Activated naive CD4-positive, alpha-beta T cell treated with anti-CD3 and anti-CD28 coated beads, Interleukin-2, amount 10 ng/mL, durations not matched to agents 7 days and 5 days (primary cell): Measurements from ENCODE around the gene KDM8.

ENCODE experiments used
- CTCF ChIA-PET: fragments of 350-600 bp; sonication (Branson Sonifier 250); formaldehyde crosslinking; loops from one replicate; lab custom pipeline; 2021; ENCODE audit warnings: antibody characterized with exemption; lab: Charles Lee
- DNase-seq: peaks from one replicate; pipeline ENCODE4 v3.0.0-alpha.2; 2020
- H3K27ac Mint-ChIP-seq: one replicate; pipeline ENCODE4 v1.8.0; 2021; ENCODE audit warnings: mild to moderate bottlenecking, moderate library complexity, mixed read lengths
- H3K27me3 Mint-ChIP-seq: one replicate; pipeline ENCODE4 v1.8.0; 2021; ENCODE audit warnings: mild to moderate bottlenecking, mixed read lengths
- H3K36me3 Mint-ChIP-seq: one replicate; pipeline ENCODE4 v1.8.0; 2021; ENCODE audit warnings: mixed read lengths
- H3K4me1 Mint-ChIP-seq: one replicate; pipeline ENCODE4 v1.8.0; 2021; ENCODE audit warnings: mixed read lengths
- H3K4me3 Mint-ChIP-seq: one replicate; pipeline ENCODE4 v1.8.0; 2021; ENCODE audit warnings: mild to moderate bottlenecking, moderate library complexity, mixed read lengths
- H3K9me3 Mint-ChIP-seq: one replicate; pipeline ENCODE4 v1.8.0; 2021; ENCODE audit warnings: mixed read lengths

KDM8 gene

DNA sequence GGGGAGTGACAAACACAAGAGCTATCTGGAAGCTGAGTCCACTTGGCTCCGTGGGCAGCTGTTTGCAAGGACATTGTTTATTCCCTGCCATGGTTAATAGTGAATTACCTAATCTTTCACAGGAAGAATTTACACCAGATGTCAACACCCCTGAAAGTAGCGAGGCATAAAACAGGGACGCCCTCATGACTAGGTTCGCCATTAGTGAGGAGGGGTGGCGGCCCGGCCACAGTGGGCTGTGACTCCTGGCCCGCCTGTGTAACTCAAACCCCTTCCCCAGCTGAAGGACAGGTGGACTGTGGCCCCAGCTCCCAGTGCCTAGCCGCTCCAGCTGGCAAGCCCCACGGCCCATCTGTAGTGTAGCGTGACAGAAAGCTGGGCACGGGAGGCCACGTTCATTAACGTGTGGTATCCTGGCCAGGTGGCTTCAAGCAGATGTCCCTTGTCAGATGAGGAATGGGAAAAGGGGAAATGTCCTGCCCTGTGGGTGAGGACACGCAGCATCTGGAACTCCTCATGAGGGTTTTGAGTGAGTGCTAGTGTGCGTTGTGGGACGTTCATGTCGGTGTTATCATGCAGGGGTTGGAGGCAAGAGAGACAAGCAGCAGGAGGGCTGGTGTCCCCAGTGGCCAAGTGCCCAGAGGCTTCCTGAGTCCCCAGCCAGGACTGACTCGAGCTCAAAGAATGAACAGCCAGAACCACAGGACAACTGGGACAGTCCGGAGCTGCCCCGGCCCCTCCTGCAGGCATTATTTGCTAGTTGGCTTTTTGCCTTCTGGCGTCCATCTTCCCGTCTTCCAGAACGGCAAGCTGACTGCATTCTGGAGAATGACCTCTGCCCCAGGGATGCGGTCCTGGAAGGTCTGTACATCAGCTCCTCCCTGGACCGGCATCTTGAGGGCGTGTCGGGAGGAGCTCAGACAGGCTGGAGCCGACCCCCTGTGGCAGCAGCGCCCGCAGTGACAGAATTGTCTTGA is 19.2 kb downstream of the KDM8 start:
- Mint-ChIP-seq H3K4me1 (peaks cover 28% of the 10 kb centered on the region), H3K9me3 (no peaks in the 10 kb centered on the region), H3K36me3 (peaks cover 45% of the 10 kb centered on the region), H3K27ac (peak overlapping the region; percentile 42), H3K4me3 (no peak overlapping the region), H3K27me3 (peaks cover 3% of the 10 kb centered on the region)
- CTCF ChIA-PET = interaction anchor here (0.7 to 1.6 kb wide), 8 partner anchors 8 to 146 kb away, joined by 3 to 5 read pairs (median 4); no protein-coding TSS in a partner anchor
- DNase-seq = no peak

DNA sequence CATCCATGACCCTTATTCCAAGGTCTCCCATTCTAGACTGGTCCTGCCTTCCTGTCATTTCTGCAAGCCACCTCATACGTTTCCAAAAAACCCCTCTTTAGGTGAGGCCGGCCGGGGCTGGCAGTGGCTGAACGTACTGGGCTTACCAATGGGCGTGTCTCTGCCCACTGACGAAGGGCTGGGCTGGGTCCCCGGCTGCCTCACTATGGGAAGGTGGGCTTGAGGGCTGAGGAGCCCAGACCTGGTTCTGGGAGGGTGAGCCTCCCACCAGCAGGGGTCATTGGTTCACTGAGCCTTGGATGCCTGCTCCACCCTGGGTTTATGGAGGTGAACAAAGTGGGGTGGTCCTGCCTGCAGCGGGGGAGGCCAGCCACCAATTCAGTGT is 19.9 kb downstream of the KDM8 start:
- Mint-ChIP-seq H3K27ac (no peak overlapping the region), H3K4me3 (no peak overlapping the region), H3K36me3 (peaks cover 48% of the 10 kb centered on the region), H3K4me1 (peaks cover 31% of the 10 kb centered on the region), H3K27me3 (peaks cover 3% of the 10 kb centered on the region), H3K9me3 (no peaks in the 10 kb centered on the region)
- CTCF ChIA-PET = interaction anchor here (0.7 to 1.6 kb wide), 4 partner anchors 42 to 145 kb away, joined by 3 to 4 read pairs (median 4); no protein-coding TSS in a partner anchor
- no peak for DNase-seq

DNA sequence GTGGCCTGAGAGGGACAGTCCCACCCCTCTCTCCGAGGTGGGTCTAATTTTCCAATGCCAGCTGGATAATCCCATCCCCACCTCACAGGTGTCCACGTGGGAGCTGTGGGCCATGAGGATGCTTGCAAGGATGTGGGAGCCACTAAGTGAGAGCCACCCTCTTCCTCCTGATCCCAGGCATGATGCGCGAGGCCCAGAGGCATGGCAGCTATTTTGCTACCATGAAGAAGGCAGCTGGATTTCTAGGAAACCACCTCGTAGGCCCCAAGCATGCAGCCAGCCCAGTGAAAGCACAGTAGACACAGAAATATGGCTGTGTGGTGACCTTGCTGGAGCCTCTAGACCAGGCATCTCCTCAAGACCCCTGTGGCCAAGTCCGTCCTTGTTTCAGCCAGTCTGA is 20.4 kb downstream of the KDM8 start:
- Mint-ChIP-seq H3K36me3 (peaks cover 47% of the 10 kb centered on the region), H3K4me3 (no peak overlapping the region), H3K4me1 (peaks cover 32% of the 10 kb centered on the region), H3K9me3 (no peaks in the 10 kb centered on the region), H3K27me3 (peaks cover 3% of the 10 kb centered on the region), H3K27ac (peak overlapping the region; percentile 34)
- DNase-seq = no peak
- CTCF ChIA-PET = interaction anchor here (1.4 to 1.6 kb wide), 2 partner anchors 43 to 44 kb away, joined by 4 read pairs; no protein-coding TSS in a partner anchor

DNA sequence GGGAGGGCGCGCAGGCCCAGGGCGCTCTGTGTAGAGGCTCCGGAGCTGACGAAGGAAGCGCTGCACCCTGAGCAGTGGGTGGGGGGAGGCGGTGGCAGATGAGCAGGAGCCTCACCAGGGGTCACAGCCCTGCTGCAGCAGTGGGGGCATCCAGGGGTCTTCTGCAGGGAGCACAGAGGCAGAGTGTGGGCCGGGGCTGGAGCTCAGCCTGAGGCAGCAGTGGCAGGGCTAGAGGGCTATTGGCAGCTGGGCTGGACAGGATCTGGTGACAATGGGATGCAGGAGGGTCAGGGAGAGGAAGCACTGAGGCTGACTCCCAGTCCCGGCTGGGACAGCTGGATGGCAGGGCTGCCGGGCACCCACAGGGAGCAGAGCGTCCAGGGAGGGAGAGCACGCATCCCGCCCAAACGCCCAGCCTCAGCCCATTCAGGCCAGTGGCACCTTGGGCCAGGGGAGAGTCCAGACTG is 21.0 kb downstream of the KDM8 start:
- Mint-ChIP-seq H3K36me3 (peaks cover 47% of the 10 kb centered on the region), H3K4me1 (peaks cover 38% of the 10 kb centered on the region), H3K9me3 (no peaks in the 10 kb centered on the region), H3K27ac (no peak overlapping the region), H3K27me3 (peaks cover 3% of the 10 kb centered on the region), H3K4me3 (no peak overlapping the region)
- no peak for DNase-seq
- CTCF ChIA-PET = interaction anchor here (2.4 kb wide), 1 partner anchor 44 kb away, joined by 15 read pairs; no protein-coding TSS in a partner anchor

DNA sequence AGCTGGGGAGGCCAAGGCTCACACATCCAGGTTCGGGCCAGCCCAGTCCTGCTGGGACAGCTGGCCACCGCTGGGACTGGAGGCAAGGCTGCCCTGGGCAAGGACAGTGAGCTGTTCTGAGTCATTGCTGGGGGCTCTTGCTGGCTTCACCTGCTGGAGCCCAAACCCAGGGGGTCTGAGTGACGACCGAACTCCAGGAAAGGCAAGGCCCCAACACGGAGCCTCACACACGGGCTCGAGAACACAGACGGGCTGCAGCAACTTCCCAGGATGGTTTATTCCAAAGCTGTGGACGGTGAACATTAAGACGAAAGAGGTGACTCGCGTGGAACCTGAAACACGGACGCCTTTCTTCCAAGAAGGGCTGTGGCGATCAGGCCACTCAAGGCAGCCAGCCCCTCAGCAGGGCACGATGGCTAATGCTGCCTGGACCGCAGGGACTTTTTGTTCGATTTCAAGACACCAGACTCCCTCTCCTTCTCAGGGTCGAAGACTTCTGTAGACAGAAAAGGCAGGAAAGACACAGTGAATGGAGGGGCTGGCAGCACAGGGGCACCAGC is 21.5 kb downstream of the KDM8 start:
- peaks cover 3% of the 10 kb centered on the region for H3K27me3 Mint-ChIP-seq
- H3K9me3 Mint-ChIP-seq = no peaks in the 10 kb centered on the region
- H3K4me1 Mint-ChIP-seq = peaks cover 44% of the 10 kb centered on the region
- no peak for DNase-seq
- no peak overlapping the region for H3K27ac Mint-ChIP-seq
- no peak overlapping the region for H3K4me3 Mint-ChIP-seq
- H3K36me3 Mint-ChIP-seq = peaks cover 49% of the 10 kb centered on the region
- CTCF ChIA-PET = interaction anchor here (2.4 kb wide), 1 partner anchor 45 kb away, joined by 15 read pairs; no protein-coding TSS in a partner anchor

DNA sequence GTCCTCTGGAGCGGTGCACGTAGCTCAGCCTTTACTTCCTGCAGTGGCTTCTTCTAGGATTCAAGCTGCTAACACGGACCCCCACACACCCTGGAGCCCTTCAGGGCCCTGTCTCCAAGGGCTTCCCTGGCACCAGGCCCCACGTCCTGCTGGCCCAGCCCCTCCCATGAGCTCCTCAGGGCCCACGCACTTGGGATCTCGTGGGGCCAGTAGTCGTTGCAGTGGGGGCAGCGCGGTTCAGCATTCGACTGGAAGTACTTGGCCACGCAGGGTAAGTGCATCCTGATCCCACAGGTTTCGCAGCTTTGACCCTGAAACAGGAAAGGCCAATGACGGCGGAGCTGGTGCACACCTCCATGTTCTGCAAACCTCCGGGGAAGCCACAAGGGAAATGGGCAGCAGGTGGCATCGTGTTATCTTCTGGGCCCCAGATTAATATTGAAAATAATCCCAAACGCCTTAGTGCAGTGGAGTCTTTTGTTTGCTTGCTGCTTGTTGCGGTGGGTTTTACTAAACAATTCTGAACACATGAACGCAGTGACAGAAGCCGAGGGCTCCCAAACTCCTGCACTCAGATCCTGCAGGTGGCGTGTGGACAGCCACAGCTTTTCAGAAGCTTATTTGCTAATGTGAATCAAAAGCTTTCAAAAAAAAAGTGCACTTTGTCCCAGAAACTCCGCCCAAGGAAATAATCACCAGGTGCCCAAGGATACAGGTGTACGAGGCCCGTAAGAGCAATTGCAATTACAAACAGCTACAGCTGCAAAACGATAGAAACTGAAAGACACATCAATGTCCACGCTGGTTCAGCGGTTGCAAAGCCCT is 22.4 kb downstream of the KDM8 start:
- Mint-ChIP-seq H3K9me3 (no peaks in the 10 kb centered on the region), H3K27me3 (peaks cover 3% of the 10 kb centered on the region), H3K4me1 (peaks cover 53% of the 10 kb centered on the region), H3K36me3 (peaks cover 48% of the 10 kb centered on the region), H3K4me3 (no peak overlapping the region), H3K27ac (peak overlapping the region; percentile 34)
- DNase-seq = no peak
- CTCF ChIA-PET = interaction anchor here (2.4 kb wide), 1 partner anchor 46 kb away, joined by 15 read pairs; no protein-coding TSS in a partner anchor

DNA sequence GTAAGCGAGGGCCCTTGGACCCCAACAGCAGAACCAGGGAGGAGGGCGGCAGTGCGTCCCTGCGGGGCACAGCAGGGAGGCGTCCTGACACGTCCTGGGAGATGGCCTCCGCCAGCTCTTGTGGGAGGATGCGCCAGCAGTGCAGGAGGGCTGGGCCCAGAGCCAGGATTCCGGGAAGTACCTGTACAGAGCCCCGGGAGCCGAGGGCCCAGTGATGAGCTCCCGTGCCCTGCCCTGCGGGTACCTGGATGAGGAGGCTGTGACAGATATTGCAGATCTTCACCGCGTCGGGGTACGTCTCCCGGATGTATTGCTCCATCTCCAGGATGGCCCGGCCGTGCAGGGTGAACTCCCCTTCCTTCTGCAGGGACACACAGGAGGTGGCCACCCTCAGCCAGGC is 23.1 kb downstream of the KDM8 start:
- peaks cover 50% of the 10 kb centered on the region for H3K36me3 Mint-ChIP-seq
- no peak overlapping the region for H3K4me3 Mint-ChIP-seq
- peaks cover 3% of the 10 kb centered on the region for H3K27me3 Mint-ChIP-seq
- DNase-seq = no peak
- H3K9me3 Mint-ChIP-seq = no peaks in the 10 kb centered on the region
- H3K27ac Mint-ChIP-seq = no peak overlapping the region
- H3K4me1 Mint-ChIP-seq = peaks cover 60% of the 10 kb centered on the region
- CTCF ChIA-PET = interaction anchor here (2.4 kb wide), 1 partner anchor 46 kb away, joined by 15 read pairs; no protein-coding TSS in a partner anchor

DNA sequence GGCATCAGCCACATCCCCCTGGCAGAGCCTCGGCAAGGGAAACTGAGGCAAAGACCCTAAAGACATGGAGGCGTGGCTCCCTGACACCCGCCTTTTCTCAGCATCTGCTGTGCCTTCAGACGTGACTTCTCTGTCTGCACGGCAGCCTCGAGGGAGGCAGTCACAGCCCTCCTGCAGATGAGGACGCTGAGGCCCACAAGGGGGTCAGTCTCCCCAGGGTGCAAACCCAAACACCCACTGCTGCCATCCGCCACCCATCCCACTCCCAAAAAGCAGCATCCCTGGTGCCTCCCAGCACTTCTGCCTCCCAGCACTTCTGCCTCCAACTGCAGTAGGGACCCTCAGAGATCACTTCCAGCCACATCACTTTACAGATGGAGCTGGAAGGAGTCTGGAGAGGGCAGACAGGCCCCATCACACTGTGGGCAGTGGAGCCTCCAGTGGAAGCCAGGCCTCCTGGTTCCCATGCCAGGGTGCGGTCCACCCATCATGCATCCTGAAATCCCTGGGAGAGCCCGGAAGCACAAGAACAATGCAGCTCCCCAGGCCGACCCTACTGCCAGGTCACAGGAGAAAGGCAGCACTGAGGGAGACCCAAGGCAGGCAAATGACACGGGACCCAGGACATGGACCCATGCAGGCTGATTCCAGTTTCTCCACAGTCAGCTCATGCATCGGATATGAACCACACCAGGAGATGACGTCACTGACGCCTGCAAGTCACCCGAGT is 23.8 kb downstream of the KDM8 start:
- CTCF ChIA-PET = interaction anchor here (8.8 kb wide), 1 partner anchor 48 kb away, joined by 111 read pairs; no protein-coding TSS in a partner anchor
- no peak for DNase-seq
- Mint-ChIP-seq H3K27ac (peak overlapping the region; percentile 42), H3K9me3 (no peaks in the 10 kb centered on the region), H3K27me3 (peaks cover 3% of the 10 kb centered on the region), H3K4me3 (no peak overlapping the region), H3K4me1 (peaks cover 67% of the 10 kb centered on the region), H3K36me3 (peaks cover 53% of the 10 kb centered on the region)

DNA sequence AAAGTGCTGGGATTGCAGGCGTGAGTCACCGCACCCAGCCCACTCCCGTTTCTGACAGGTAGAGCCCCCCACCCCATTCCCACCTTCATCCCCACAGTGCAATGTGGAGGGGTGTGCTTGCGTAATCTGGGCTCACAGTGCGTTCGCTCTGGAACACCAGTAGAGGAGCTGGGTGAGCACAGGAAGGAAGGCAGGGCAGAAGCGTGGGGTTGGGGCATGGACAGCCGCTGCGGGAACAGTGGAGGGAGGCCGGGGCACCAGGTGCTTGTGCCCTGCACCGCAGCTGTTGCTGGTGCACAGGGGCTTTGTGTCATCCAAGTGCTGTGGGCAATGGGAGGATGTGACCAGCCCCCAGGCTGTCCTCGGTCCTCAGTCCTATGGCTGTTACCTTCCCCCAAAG is 24.7 kb downstream of the KDM8 start:
- Mint-ChIP-seq H3K27ac (peak overlapping the region; percentile 33), H3K9me3 (no peaks in the 10 kb centered on the region), H3K4me1 (peaks cover 76% of the 10 kb centered on the region), H3K27me3 (peaks cover 3% of the 10 kb centered on the region), H3K36me3 (peaks cover 58% of the 10 kb centered on the region), H3K4me3 (no peak overlapping the region)
- CTCF ChIA-PET = interaction anchor here (8.8 kb wide), 1 partner anchor 49 kb away, joined by 111 read pairs; no protein-coding TSS in a partner anchor
- no peak for DNase-seq

DNA sequence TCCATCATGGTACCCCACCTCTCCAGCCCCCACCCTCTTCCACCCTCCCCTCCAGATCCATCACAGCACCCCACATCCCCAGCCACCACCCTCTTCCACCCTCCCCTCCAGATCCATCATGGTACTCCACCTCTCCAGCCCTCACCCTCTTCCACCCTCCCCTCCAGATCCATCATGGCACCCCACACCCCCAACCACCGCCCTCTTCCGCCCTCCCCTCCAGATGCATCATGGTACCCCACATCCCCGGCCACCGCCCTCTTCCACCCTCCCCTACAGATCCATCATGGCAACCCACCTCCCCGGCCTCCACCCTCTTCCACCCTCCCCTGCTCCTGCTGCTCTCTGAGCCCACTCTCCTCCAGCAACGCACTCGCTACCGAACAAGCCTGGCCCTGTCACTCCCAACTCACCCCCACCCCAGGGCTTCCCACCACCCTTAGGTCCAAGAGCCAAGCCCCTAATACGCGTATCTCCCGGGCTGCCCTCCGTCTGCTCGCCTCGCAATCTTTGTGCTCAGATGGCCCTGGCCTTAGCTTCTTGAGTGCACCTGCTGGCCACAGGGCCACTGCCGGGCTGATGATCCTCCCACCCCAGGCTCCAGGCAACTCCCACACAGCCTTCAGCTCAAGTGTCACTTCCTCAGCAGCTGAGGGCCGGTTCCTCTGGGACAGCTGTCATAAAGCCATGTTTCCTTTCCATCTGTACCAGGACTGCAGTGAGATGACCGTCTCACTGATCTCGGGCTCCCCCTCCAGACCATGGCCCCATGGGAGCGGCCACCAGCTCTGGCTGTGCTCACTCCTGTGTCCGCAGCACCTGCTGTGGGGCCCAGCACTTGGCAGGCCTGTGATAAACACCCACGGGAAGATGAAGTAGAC is 25.5 kb downstream of the KDM8 start:
- Mint-ChIP-seq H3K4me3 (no peak overlapping the region), H3K9me3 (no peaks in the 10 kb centered on the region), H3K36me3 (peaks cover 62% of the 10 kb centered on the region), H3K27me3 (peaks cover 3% of the 10 kb centered on the region), H3K27ac (peak overlapping the region; percentile 49), H3K4me1 (peaks cover 82% of the 10 kb centered on the region)
- CTCF ChIA-PET = interaction anchor here (1.8 to 10.2 kb wide), 4 partner anchors 8 to 141 kb away, joined by 6 to 159 read pairs (median 116); no protein-coding TSS in a partner anchor
- no peak for DNase-seq

DNA sequence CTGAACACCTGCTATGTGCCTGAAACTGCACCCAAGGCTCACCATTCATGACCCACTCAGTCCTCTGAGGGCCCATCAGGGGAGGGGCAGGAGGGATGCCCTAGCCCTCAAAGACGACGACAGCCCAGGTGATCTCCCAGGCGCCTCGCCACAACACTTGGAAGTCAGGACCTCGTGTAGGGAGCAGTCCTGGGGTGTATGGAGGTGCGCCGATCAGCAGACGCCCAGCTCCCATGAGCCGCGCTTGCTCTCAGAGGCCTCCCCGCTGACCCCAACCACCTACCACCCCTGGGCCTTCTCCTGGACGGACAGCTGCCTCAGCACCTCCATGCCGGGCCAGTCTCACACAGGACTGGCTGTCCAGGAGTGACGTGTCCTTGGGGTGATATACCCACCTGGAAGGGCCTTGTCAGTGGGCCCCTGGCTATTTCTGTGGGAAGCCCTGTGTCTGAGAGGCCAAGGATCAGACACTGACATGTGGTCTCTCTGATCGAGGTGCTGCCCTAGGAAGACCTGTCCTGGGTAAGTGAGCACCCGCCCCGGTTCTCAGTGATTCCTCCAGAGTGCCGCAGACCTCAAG is 26.7 kb downstream of the KDM8 start:
- H3K4me3 Mint-ChIP-seq = peak overlapping the region; percentile 76
- H3K4me1 Mint-ChIP-seq = peaks cover 88% of the 10 kb centered on the region
- CTCF ChIA-PET = interaction anchor here (0.6 to 10.2 kb wide), 8 partner anchors 8 to 140 kb away, joined by 3 to 159 read pairs (median 4); no protein-coding TSS in a partner anchor
- H3K27ac Mint-ChIP-seq = peak overlapping the region; percentile 99
- H3K9me3 Mint-ChIP-seq = no peaks in the 10 kb centered on the region
- H3K36me3 Mint-ChIP-seq = peaks cover 66% of the 10 kb centered on the region
- DNase-seq = no peak
- peaks cover 3% of the 10 kb centered on the region for H3K27me3 Mint-ChIP-seq

DNA sequence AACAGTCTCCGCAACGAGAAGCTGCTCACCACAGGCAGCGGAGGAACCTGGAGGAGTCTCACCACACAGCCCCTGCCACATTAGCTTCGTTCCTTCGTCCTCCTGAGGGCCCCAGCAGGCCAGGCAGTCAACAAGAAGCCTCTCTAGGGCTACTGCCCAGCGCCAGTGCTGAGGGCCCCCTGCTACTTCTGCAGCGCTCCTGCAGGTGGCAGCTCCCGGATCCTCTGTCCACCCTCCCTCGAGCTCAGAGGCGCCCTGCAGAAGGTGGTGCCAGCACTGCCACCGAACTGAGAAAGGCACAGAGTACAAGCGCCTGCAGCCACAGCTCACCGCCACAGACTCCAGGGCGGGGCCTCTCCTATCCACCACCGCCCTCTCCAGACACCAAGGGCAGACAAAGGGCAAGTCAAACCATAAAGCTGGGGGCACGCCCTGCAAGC is 27.3 kb downstream of the KDM8 start:
- CTCF ChIA-PET = interaction anchor here (0.6 to 10.2 kb wide), 10 partner anchors 9 to 139 kb away, joined by 3 to 159 read pairs (median 4); no protein-coding TSS in a partner anchor
- Mint-ChIP-seq H3K4me1 (peaks cover 91% of the 10 kb centered on the region), H3K27me3 (peaks cover 3% of the 10 kb centered on the region), H3K36me3 (peaks cover 66% of the 10 kb centered on the region), H3K9me3 (no peaks in the 10 kb centered on the region), H3K27ac (peak overlapping the region; percentile 99), H3K4me3 (peak overlapping the region; percentile 76)
- peak; percentile 89 for DNase-seq
